HG03354 (cell line): ENCODE results near the gene KCTD13.
"Not testable (repeated sequence)": the region's sequence is repeated elsewhere in the genome, so short reads cannot be mapped to it uniquely, and the experiment has no call there.

Source experiments
- ATAC-seq: cut with Tn5 transposase; IDR thresholded peaks from one replicate; pipeline ENCODE4 v1.9.1; 2021; ENCODE audit warnings: mild to moderate bottlenecking; ENCODE audit not compliant: unreplicated experiment, poor library complexity, severe bottlenecking

KCTD13 gene

DNA sequence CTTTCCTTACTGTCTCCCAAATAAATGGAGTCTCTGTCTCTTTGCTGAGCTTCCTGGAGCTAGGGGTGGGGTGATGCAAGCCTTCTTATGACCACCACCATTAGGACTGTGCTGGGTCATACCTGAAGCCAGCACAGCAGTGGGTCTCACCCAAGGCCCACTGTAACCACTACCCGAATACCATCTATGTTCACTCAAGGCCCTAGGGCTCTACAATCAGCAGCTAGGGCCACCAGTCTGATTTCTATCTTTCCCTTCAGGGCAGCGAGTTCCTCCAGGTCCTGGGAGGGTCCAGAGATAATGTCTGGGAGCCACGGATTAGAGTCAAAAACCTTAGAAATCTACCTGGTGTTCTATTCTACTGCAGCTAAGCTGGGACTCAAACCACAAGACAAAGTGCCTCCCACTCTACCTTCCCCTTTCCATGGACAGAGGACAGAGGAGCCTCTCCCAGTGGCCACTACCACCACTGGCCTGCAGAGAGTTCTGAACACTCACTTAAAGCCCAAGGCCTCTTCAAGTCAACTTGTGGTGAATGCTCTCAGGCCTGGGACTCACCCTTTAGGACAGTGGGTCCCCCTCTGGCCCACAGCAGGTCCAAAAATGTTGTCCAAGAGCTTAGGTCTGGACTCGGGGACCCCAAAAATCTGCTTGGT, 24.9 kb upstream of the KCTD13 start:
- ATAC-seq, result no peak

DNA sequence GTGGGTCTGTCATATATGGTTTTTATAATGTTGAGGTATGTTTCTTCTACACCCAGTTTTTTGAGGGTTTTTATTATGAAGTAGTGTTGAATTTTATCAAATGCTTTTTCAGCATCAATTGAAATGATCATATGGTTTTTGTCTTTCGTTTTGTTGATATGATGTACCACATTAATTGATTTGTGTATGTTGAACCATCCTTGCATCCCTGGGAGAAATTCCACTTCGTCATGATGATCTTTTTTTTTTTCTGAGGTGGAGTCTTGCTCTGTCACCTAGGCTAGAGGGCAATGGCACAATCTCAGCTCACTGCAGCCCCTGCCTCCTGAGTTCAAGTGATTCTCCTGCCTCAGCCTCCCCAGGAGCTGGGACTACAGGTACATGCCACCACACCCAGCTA, 21.9 kb upstream of the KCTD13 start:
- ATAC-seq, result no peak

- ATAC-seq, result no peak
These were observed 18.1 kb upstream of the KCTD13 start for GRCh38 chr16:29943846-29944799.

GRCh38 chr16:29940656-29941055, 14.6 kb upstream of the KCTD13 start:
- no peak for ATAC-seq

GRCh38 chr16:29931750-29932149, 5.7 kb upstream of the KCTD13 start:
- not testable (repeated sequence) for ATAC-seq

- ATAC-seq, result no peak
These were observed 1.3 kb upstream of the KCTD13 start for GRCh38 chr16:29927070-29927905.

- ATAC-seq, result no peak
These were observed 656 bp upstream of the KCTD13 start for GRCh38 chr16:29926711-29927052.

- ATAC-seq, result no peak
These were observed 795 bp downstream of the KCTD13 start for GRCh38 chr16:29925105-29925756.

- no peak for ATAC-seq
These were observed 3.0 kb downstream of the KCTD13 start for GRCh38 chr16:29922986-29923501.

DNA sequence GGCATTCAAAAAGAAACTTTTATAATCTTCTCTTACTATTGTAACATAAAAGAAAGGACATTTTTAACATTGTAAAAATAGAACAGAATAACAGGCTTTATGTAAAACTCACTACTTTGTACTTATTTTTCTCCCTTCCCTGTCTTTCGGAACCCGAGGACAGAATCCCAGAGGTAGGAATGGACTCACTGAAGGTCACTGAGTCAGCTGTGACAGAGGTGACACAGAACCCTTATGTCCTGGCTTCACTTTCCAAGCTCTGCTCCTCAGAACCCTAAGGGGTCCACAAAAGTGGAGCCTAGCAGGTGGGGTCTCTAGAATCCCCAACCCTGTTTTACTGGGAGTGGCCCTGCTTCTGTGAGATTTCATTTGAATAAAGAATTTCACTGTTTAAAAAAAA, 3.7 kb downstream of the KCTD13 start:
- no peak for ATAC-seq

DNA sequence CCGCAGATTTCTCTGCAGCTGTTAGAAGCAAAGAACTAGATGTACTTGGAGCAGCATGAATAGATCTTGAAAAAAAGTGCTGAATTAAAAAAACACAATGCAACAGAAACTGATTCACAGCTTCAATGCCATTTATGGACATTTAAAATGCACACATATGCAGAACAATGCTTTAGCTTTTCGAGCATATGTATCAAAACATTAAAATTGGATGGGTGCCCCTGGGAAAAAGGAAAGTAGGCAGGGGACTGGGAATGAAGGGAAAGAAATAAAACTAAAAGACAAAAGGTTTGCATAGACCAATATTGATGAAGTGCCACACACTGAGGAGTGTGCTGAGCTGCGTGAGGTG, 5.0 kb downstream of the KCTD13 start:
- no peak for ATAC-seq

- ATAC-seq, result no peak
These were observed 5.6 kb downstream of the KCTD13 start for GRCh38 chr16:29920288-29921033.

- no peak for ATAC-seq
These were observed 9.0 kb downstream of the KCTD13 start for GRCh38 chr16:29916979-29917378.

DNA sequence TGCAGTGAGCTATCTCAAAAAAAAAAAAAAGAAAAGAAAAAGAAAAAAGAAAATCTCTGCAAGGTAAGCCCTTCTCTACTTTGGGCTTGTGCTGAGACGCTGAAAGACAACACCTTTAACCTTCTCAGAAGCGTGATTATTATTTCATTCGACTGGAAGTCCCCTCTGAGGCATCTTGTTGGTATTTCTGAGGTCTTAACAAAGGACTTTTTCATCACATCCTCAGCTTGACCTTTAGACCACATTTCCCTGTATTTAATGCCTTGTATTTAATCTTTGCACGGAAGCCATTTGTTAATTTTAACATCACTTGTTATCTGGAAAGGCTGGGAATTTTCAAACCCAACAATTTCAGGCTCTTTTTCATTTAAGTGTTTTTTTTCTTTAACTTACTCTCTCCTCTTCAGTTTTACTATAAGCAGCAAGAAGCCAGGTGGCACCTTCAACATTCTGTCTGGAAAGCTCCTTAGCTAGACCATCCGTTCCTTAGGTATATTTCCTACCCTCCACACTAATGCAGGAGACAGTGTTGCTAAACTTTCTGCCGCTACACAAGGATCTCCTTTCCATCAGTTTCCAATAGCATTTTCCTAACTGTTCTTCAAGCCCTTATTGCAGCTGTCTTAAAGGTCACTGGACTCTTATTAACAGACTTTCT, 10.3 kb downstream of the KCTD13 start:
- ATAC-seq, result no peak

GRCh38 chr16:29913514-29913913, 12.5 kb downstream of the KCTD13 start:
- ATAC-seq, result no peak

DNA sequence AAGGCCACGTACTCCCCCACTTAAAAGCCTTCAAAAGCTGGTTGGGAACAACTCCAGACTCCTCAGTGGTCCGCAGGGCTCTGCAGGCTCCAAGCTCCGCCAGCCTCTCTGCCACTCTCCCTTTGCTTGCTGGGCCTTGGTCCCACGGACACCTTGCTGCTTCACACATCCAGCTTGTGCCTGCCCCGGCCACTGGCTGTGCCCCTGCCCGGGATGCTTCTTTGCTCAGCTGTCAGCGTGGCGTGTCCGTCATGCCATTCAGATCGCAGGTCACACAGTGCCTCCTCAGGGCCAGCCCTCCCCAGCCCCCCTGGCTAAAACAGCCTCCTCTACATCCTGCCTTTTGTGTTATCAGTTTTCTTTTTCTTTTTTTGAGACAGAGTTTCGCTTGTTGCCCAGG, 13.9 kb downstream of the KCTD13 start:
- no peak for ATAC-seq

GRCh38 chr16:29911676-29912010, 14.4 kb downstream of the KCTD13 start:
- ATAC-seq, result no peak

DNA sequence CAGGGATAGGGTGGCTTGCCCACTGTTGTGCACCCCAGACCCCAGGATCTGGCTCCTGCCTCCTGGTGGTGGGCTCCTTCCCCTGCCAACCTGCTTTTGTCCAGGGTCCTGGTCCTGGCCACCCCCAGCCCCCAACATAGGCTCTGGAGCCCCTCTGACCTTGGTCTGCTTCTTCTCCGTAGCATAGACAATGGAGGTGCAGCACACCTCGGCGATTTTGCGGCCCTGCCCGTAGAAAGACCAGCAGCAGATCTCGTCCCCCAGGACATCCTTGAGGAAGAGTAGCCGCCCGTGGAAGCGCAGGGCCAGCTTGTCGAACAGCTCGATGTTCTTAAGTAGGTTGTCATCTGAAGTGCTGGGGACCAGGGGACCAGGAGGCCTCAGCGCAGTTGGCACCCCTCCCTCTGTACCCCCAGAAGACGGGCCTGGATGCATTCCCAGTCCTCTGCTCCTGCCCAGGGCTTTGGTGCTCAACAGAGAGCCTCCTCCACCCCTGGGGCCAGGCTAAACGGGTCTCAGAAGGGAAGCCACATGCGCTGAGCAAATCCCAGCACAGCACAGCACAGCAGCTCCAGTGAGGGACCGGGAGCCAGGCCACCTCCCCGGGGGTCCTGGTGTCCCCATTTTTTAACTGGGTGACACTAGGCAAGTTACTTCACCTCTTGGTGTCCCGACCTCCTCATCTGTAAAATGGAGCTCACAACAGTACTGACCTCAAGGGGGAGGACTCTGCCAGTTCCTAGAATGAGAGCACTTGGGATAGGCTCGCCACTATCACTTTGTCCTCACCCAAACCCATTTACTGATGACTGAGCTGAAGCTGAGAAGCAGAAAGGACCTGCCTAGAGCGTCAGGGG, 15.0 kb downstream of the KCTD13 start:
- ATAC-seq, result no peak
